ENCODE results near the gene PLEKHO1. TPM values are rescaled to one million over a fixed set of nuclear protein-coding genes. Genes with fewer than 3 reads are reported as not detected.

The PLEKHO1 gene
- polyA plus RNA-seq, 1 of the 3 experiments (the other 2 are of a cell fraction): 33.5 TPM

GRCh38 chr1:150164779-150165178 is 15.1 kb downstream of the PLEKHO1 start (continued):
- TF ChIP-seq GATA2 (CRISPR knock-in tag; IDR thresholded peaks at IDR 0.05) (no peak), NFIC (IDR thresholded peaks at IDR 0.05; ENCODE audit: borderline replicate concordance) (no peak), EP300 (IDR thresholded peaks at IDR 0.05; ENCODE audit: borderline replicate concordance in 1 of 2, low read depth in 1 of 2, low read length in 1 of 2) (no peak), MAX (IDR thresholded peaks at IDR 0.05; ENCODE audit: low read depth) (no peak), NRF1 (IDR thresholded peaks at IDR 0.05; ENCODE audit: low read depth, low read length) (no peak), GABPA (IDR thresholded peaks at IDR 0.05; ENCODE audit: low read depth) (no peak)

GRCh38 chr1:150165622-150166612 is 16.2 kb downstream of the PLEKHO1 start:
- 80% methylated on average over 14 of the region's 14 CpGs for WGBS (ENCODE audit: low lambda C conversion rate)
- no peak overlapping the region for H3K4me2 ChIP-seq
- H3K4me3 ChIP-seq (ENCODE audit: low read depth in 2 of 2, low read length in 1 of 2): no peak overlapping the region
- H3K9me3 ChIP-seq: no peaks in the 10 kb centered on the region
- no peaks in the 10 kb centered on the region for H4K20me1 ChIP-seq (ENCODE audit: insufficient read depth)
- no peak overlapping the region for H2AFZ ChIP-seq (ENCODE audit: low read depth)
- CTCF ChIA-PET: interaction anchor here (0.5 to 8.6 kb wide), 20 partner anchors 8 to 209 kb away, joined by 3 to 87 read pairs (median 5); partner anchors contain the start of gene PLEKHO1
- H3F3A ChIP-seq (replicated peaks; ENCODE audit: insufficient read depth): peaks cover 20% of the 10 kb centered on the region
- no peak overlapping the region for H3K9ac ChIP-seq
- H3K27ac ChIP-seq (ENCODE audit: low read depth in 2 of 2, low read length in 1 of 2): no peak overlapping the region
- TF ChIP-seq YY1 (IDR thresholded peaks at IDR 0.05; ENCODE audit: low read depth) (no peak), SIN3A (IDR thresholded peaks at IDR 0.05; ENCODE audit: borderline replicate concordance, low read depth, low read length) (no peak), FOSL2 (IDR thresholded peaks at IDR 0.05; ENCODE audit: borderline replicate concordance, low read depth) (no peak), SMC3 (IDR thresholded peaks at IDR 0.05; ENCODE audit: low read depth, low read length) (peak; percentile 61), CTCF (IDR thresholded peaks at IDR 0.05) (peak; percentile 82), RAD21 (IDR thresholded peaks at IDR 0.05; ENCODE audit: low read length) (peak; percentile 69), ELF1 (IDR thresholded peaks at IDR 0.05) (no peak)
- peak; percentile 71 for DNase-seq
- POLR2A ChIA-PET: no interaction called here
- peaks cover 0 to 3% of the 10 kb centered on the region in 2 experiments for H3K36me3 ChIP-seq (replicated peaks in 1 of 2; ENCODE audit: control insufficient read depth in 1 of 2, insufficient read depth in 2 of 2, low read length in 1 of 2)
- H3K27me3 ChIP-seq (ENCODE audit: insufficient read depth): no peaks in the 10 kb centered on the region
- peaks cover 22 to 29% of the 10 kb centered on the region in 2 experiments for H3K4me1 ChIP-seq (ENCODE audit: control insufficient read depth in 1 of 2, insufficient read depth in 2 of 2, low read depth in 1 of 2, low read length in 1 of 2)
- H3K79me2 ChIP-seq (ENCODE audit: insufficient read depth): no peaks in the 10 kb centered on the region; the same call in 1 of the 2 replicates
- H3K9me2 ChIP-seq: no peaks in the 10 kb centered on the region
